ENCODE data around the gene RABEP2. TPM values are rescaled to one million over a fixed set of nuclear protein-coding genes. Genes with fewer than 3 reads are reported as not detected.

The RABEP2 gene
- total and polyA plus RNA-seq, 12 donors, result 11.8 to 47.6 (median 15.9) TPM

- Histone ChIP-seq H3K27ac (no peak overlapping the region), H3K27me3 (no peaks in the 10 kb centered on the region), H3K36me3 (peaks cover 0 to 99% (median 43%) of the 10 kb centered on the region in 9 donors), H3K9me3 (no peaks in the 10 kb centered on the region), H3K4me3 (no peak overlapping the region), H3K4me1 (no peaks in the 10 kb centered on the region)
- no peak for TF ChIP-seq CTCF (IDR thresholded peaks at IDR 0.05)
- ATAC-seq (no peak), DNase-seq (no peak)
- intact Hi-C loops (cut with DNase I), result no loop called here
These were observed 9.9 kb downstream of the RABEP2 start for GRCh38 chr16:28915181-28915580.

GRCh38 chr16:28913946-28914724 lies 10.9 kb downstream of the RABEP2 start:
- H3K27ac ChIP-seq, result no peak overlapping the region
- DNase-seq (no peak), ATAC-seq (peak in 1 of 8 donors; percentile 53)
- no peak for TF ChIP-seq CTCF (IDR thresholded peaks at IDR 0.05)
- peaks cover 0 to 100% (median 43%) of the 10 kb centered on the region in 9 donors for H3K36me3 ChIP-seq
- no peak overlapping the region for H3K4me3 ChIP-seq
- 94 to 95% methylated on average over 29 of the region's 29 CpGs for WGBS, 2 donors
- no peaks in the 10 kb centered on the region for H3K4me1 ChIP-seq
- H3K9me3 ChIP-seq, result no peaks in the 10 kb centered on the region
- intact Hi-C loops (cut with DNase I), result no loop called here
- H3K27me3 ChIP-seq, result no peaks in the 10 kb centered on the region

GRCh38 chr16:28912558-28912957 lies 12.5 kb downstream of the RABEP2 start:
- 90 to 91% methylated on average over 12 of the region's 12 CpGs for WGBS, 2 donors
- Histone ChIP-seq H3K27ac (no peak overlapping the region), H3K9me3 (no peaks in the 10 kb centered on the region), H3K27me3 (no peaks in the 10 kb centered on the region), H3K36me3 (peaks cover 0 to 100% (median 36%) of the 10 kb centered on the region in 9 donors), H3K4me3 (no peak overlapping the region), H3K4me1 (no peaks in the 10 kb centered on the region)
- DNase-seq (no peak), ATAC-seq (no peak)
- no peak for TF ChIP-seq CTCF (IDR thresholded peaks at IDR 0.05)
- intact Hi-C loops (cut with DNase I), result no loop called here

GRCh38 chr16:28910086-28911031 lies 14.7 kb downstream of the RABEP2 start:
- Histone ChIP-seq H3K4me1 (no peaks in the 10 kb centered on the region), H3K4me3 (no peak overlapping the region), H3K27ac (no peak overlapping the region), H3K36me3 (peaks cover 0 to 100% (median 35%) of the 10 kb centered on the region in 9 donors), H3K27me3 (no peaks in the 10 kb centered on the region), H3K9me3 (no peaks in the 10 kb centered on the region)
- intact Hi-C loops (cut with DNase I), result no loop called here
- ATAC-seq (peak in 1 of 8 donors; percentile 17), DNase-seq (no peak)
- 88 to 91% methylated on average over 19 of the region's 19 CpGs for WGBS, 2 donors
- no peak for TF ChIP-seq CTCF (IDR thresholded peaks at IDR 0.05)

Data from heart right ventricle (tissue), 16 donors.